K562 (cell line): ENCODE results near the gene RNGTT. TPM values are rescaled to one million over a fixed set of nuclear protein-coding genes. Genes with fewer than 3 reads are reported as not detected.

Source experiments
- ATAC-seq: fragments of 200-7000 bp; cut with Tn5 transposase; 3 replicates; pipeline ENCODE4 v1.9.1; 2020; ENCODE audit warnings: moderate library complexity
- BruUV-seq: library from RNA; stranded (reverse); fragments of 400-500 nt; replicated peaks from 2 replicates; lab custom pipeline; 2021; lab: Mats Ljungman, UMichigan
- CTCF ChIA-PET: fragments of 300-600 bp; formaldehyde crosslinking; extraction: SDS; loops from one replicate; lab custom pipeline; 2021; ENCODE audit warnings: low intra/inter-chr PET ratio; lab: Yijun Ruan, JAX
- POLR2A ChIA-PET: fragments of 300-600, 350-650 bp; sonication (Branson Sonifier 250); formaldehyde crosslinking; extraction: SDS; loops from one replicate; lab custom pipeline; 2021; ENCODE audit warnings: antibody characterized with exemption, inconsistent platforms; lab: Yijun Ruan, JAX
- DNase-seq, 4 experiments: peaks; one replicate each; pipeline versions ENCODE4 v3.0.0 to v3.0.0-alpha.2; 2011 to 2018; ENCODE audit warnings: low spot score in 3 of 4, mixed read lengths in 3 of 4; ENCODE audit errors: extremely low read depth in 1 of 4
- FAIRE-seq: peaks from 2 replicates; lab custom pipeline; 2011; peaks lifted over from hg19 to GRCh38; lab: Jason Lieb, UNC
- H2AFZ ChIP-seq: 2 replicates; pipeline ENCODE4 v1.6.0; 2011; ENCODE audit warnings: low read depth, low read length, control low read depth, inconsistent platforms
- H3K27ac ChIP-seq: fragments of 200-600 bp; 3 replicates; pipeline ENCODE4 v1.8.0; 2011; ENCODE audit warnings: low read depth, mild to moderate bottlenecking, control low read depth, inconsistent platforms, low read length, moderate library complexity, mixed read lengths; ENCODE audit errors: extremely low read depth
- H3K27me3 ChIP-seq, 2 experiments: fragments of 300-600 bp in 1 of 2; 2 replicates in 1 of 2; 3 replicates in 1 of 2; pipeline versions ENCODE4 v1.6.0 to v1.8.0; 2011; ENCODE audit warnings: inconsistent platforms in 2 of 2, low read length in 2 of 2, mild to moderate bottlenecking in 1 of 2, mixed read lengths in 1 of 2, moderate library complexity in 1 of 2; ENCODE audit not compliant: control insufficient read depth in 2 of 2, insufficient read depth in 2 of 2
- H3K36me3 ChIP-seq: fragments of 300-600 bp; 3 replicates; pipeline ENCODE4 v1.8.0; 2011; ENCODE audit warnings: mild to moderate bottlenecking, low read length, inconsistent platforms; ENCODE audit not compliant: control insufficient read depth, insufficient read depth
- H3K4me1 ChIP-seq, 2 experiments: fragments of 200-600 bp in 1 of 2; replicated peaks in 1 of 2; 2 replicates in 1 of 2; 3 replicates in 1 of 2; pipeline versions ENCODE4 v1.5.1 to v1.8.0; 2011; ENCODE audit warnings: inconsistent platforms in 2 of 2, low read length in 2 of 2, mild to moderate bottlenecking in 1 of 2, mixed read lengths in 1 of 2, moderate library complexity in 1 of 2; ENCODE audit not compliant: control insufficient read depth in 2 of 2, insufficient read depth in 2 of 2
- H3K4me2 ChIP-seq: 2 replicates; pipeline ENCODE4 v1.6.1; 2011; ENCODE audit warnings: low read length, control low read depth, inconsistent platforms, mixed read lengths; ENCODE audit not compliant: insufficient read depth
- H3K4me3 ChIP-seq: fragments of 200-600 bp; sonication (generic), shearing (Covaris generic); 2 replicates; pipeline ENCODE4 v1.5.1; 2016; ENCODE audit warnings: control low read depth, inconsistent platforms
- H3K79me2 ChIP-seq: fragments of 200-600 bp; 3 replicates; pipeline ENCODE4 v1.8.0; 2011; ENCODE audit warnings: low read length, inconsistent platforms; ENCODE audit not compliant: control insufficient read depth, insufficient read depth
- H3K9ac ChIP-seq, 2 experiments: 2 replicates each; pipeline versions ENCODE4 v1.6.0 to v1.6.1; 2011; ENCODE audit warnings: low read depth in 2 of 2, low read length in 2 of 2, control low read depth in 1 of 2, inconsistent platforms in 1 of 2, mild to moderate bottlenecking in 1 of 2, mixed read lengths in 1 of 2; ENCODE audit not compliant: insufficient read depth in 1 of 2
- H3K9me1 ChIP-seq: one replicate; pipeline ENCODE4 v1.6.0; 2011; ENCODE audit warnings: inconsistent platforms, mild to moderate bottlenecking, low read length, moderate library complexity; ENCODE audit not compliant: control insufficient read depth, insufficient read depth
- H3K9me3 ChIP-seq: replicated peaks from 2 replicates; pipeline ENCODE4 v1.5.1; 2011; ENCODE audit warnings: low read depth, low read length, inconsistent platforms; ENCODE audit not compliant: control insufficient read depth, insufficient read depth
- H4K20me1 ChIP-seq: replicated peaks from 2 replicates; pipeline ENCODE4 v1.6.1; 2011; ENCODE audit warnings: low read length, inconsistent platforms, mixed read lengths; ENCODE audit not compliant: control insufficient read depth, insufficient read depth
- ATF7 ChIP-seq: fragments of 450-650 bp; IDR thresholded peaks from 2 replicates; pipeline ENCODE4 v1.7.1; 2014; ENCODE audit warnings: mild to moderate bottlenecking, moderate library complexity
- ELF1 ChIP-seq: fragments of 200-800 bp; sonication (Bioruptor generic); IDR thresholded peaks from 2 replicates; pipeline ENCODE4 v1.6.1; 2016; ENCODE audit warnings: missing genetic modification characterization, missing compliant biosample characterization
- ETS2 ChIP-seq: IDR thresholded peaks from 2 replicates; pipeline ENCODE4 v1.6.1; 2016; ENCODE audit warnings: borderline replicate concordance, missing genetic modification characterization, mild to moderate bottlenecking, moderate library complexity, missing compliant biosample characterization; ENCODE audit not compliant: poor library complexity, severe bottlenecking
- ETV6 ChIP-seq, 3 experiments: fragments of 150-350 bp in 1 of 3; sonication (generic) in 1 of 3; formaldehyde crosslinking in 1 of 3; IDR thresholded peaks; 2 replicates each; pipeline versions ENCODE4 v1.6.1 to v1.8.0; 2014 to 2022; ENCODE audit warnings: borderline replicate concordance in 2 of 3, low read depth in 2 of 3, antibody characterized with exemption in 1 of 3, low read length in 1 of 3, mild to moderate bottlenecking in 1 of 3, missing genetic modification reagents in 1 of 3
- HIVEP1 ChIP-seq: fragments of 250-450 bp; sonication (Bioruptor Pico); IDR thresholded peaks from 2 replicates; pipeline ENCODE4 v1.4.0; 2020; ENCODE audit warnings: mild to moderate bottlenecking
- KDM5B ChIP-seq: fragments of 200-600 bp; sonication (generic); IDR thresholded peaks from 2 replicates; pipeline ENCODE4 v1.6.1; 2012; ENCODE audit warnings: low read depth, mild to moderate bottlenecking, moderate library complexity, low read length, control low read depth, inconsistent platforms; ENCODE audit not compliant: insufficient replicate concordance
- MEF2A ChIP-seq: IDR thresholded peaks from 2 replicates; pipeline ENCODE4 v1.6.1; 2011; ENCODE audit warnings: low read depth, mild to moderate bottlenecking, low read length, moderate library complexity; ENCODE audit not compliant: control insufficient read depth
- MLLT1 ChIP-seq, 2 experiments: fragments of 450-650 bp; IDR thresholded peaks; 2 replicates each; pipeline ENCODE4 v1.6.1; 2016
- SMAD1 ChIP-seq: fragments of 150-350 bp; IDR thresholded peaks from 2 replicates; pipeline ENCODE4 v1.6.1; 2014; ENCODE audit warnings: low read length, low read depth; ENCODE audit not compliant: partially characterized antibody
- SPI1 ChIP-seq: IDR thresholded peaks from 2 replicates; pipeline ENCODE4 v1.6.1; 2011; ENCODE audit warnings: low read depth, low read length, control low read depth, borderline replicate concordance
- TCF3 ChIP-seq: sonication (generic); formaldehyde crosslinking; IDR thresholded peaks from 2 replicates; pipeline ENCODE4 v1.4.0; 2020; ENCODE audit warnings: mild to moderate bottlenecking, missing genetic modification reagents
- ZBTB9 ChIP-seq: fragments of 450-650 bp; formaldehyde crosslinking; IDR thresholded peaks from 2 replicates; pipeline ENCODE4 v1.4.0; 2020; ENCODE audit warnings: mild to moderate bottlenecking, moderate library complexity
- ZNF184 ChIP-seq: sonication (generic); formaldehyde crosslinking; IDR thresholded peaks from 2 replicates; pipeline ENCODE4 v1.5.0; 2020; ENCODE audit warnings: missing genetic modification reagents
- ZNF316 ChIP-seq: fragments of 450-650 bp; IDR thresholded peaks from 2 replicates; pipeline ENCODE4 v1.6.1; 2016
- ZNF586 ChIP-seq: fragments of 450-650 bp; formaldehyde crosslinking; conservative IDR thresholded peaks from 2 replicates; pipeline ENCODE4 v1.4.0; 2020; ENCODE audit warnings: mild to moderate bottlenecking, moderate library complexity
- WGBS: fragments of 100-300 bp; shearing (Covaris generic); methylation state at CpG from one replicate; pipeline ENCODE4 v1.1.6; 2016; ENCODE audit warnings: low coverage, mixed read lengths; ENCODE audit not compliant: insufficient coverage; ENCODE audit errors: missing lambda C conversion rate; 5-methylcytosine and 5-hydroxymethylcytosine counted together
- in situ Hi-C: fragments of 300-500 bp; cut with MboI; formaldehyde crosslinking; loops from 4 replicates; pipeline ENCODE4 v1.15.0; 2018; ENCODE audit warnings: inconsistent platforms, mixed read lengths
- intact Hi-C: fragments of 100-400 bp; cut with micrococcal nuclease; formaldehyde crosslinking; loops from 2 replicates; pipeline ENCODE4 v1.14.2; 2022
- polyA plus RNA-seq, 8 experiments: library from polyadenylated mRNA; depleted of rRNA in 4 of 8; stranded (reverse) in 5 of 8; unstranded in 3 of 8; fragments of >200 nt; fragmentation: Nextera tagmentation in 2 of 8; fragmentation: Illumina TruSeq in 1 of 8; extraction: Ambion mirVana in 2 of 8; extraction: Trizol in 1 of 8; gene quantifications; 2 replicates each; pipeline versions ENCODE4 v1.2.1 to v1.2.3, GENCODE V29; 2011 to 2014; ENCODE audit warnings: inconsistent platforms in 1 of 8, missing spikeins in 1 of 8
- total RNA-seq, 7 experiments: library from RNA; depleted of rRNA in 6 of 7; stranded (reverse); fragments of >200 nt in 6 of 7; fragmentation: Illumina TruSeq in 2 of 7; extraction: Trizol in 2 of 7; gene quantifications; 2 replicates each; pipeline versions ENCODE4 v1.2.1 to v1.2.3, GENCODE V29; 2011 to 2021; ENCODE audit warnings: low replicate concordance in 1 of 7
- TF ChIP-seq, protein P1 (sequence below), 2 experiments: fragments of 450-650 bp in 1 of 2; sonication (generic) in 1 of 2; formaldehyde crosslinking; conservative IDR thresholded peaks; 2 replicates each; pipeline versions ENCODE4 v1.4.0 to v1.8.1; 2020 to 2022; ENCODE audit warnings: mild to moderate bottlenecking in 1 of 2, missing genetic modification reagents in 1 of 2

RNGTT gene
- total and polyA plus RNA-seq, 9 of the 15 experiments (the other 6 are each of a cell fraction or from before 2014, with no cell fraction given), result 6.1 to 31.7 (median 19.5) TPM

- DNase-seq (no peak), ATAC-seq (no peak), FAIRE-seq (no peak)
- H3K9ac ChIP-seq, result no peak overlapping the region
- no peaks in the 10 kb centered on the region for H3K79me2 ChIP-seq
- no peaks in the 10 kb centered on the region for H3K9me1 ChIP-seq
- H3K4me2 ChIP-seq, result no peak overlapping the region
- H3K27ac ChIP-seq, result no peak overlapping the region
- ChIA-PET CTCF (no interaction called here), POLR2A (interaction anchor here (0.8 kb wide), 1 partner anchor 12 kb away, joined by 3 read pairs; no protein-coding TSS in a partner anchor)
- H3K4me1 ChIP-seq, result peaks cover 0 to 6% of the 10 kb centered on the region in 2 experiments; a peak in 2 of 5 replicates
- in situ Hi-C loops (no loop called here), intact Hi-C loops (no loop called here)
- no peak overlapping the region for H2AFZ ChIP-seq
- H3K27me3 ChIP-seq, result no peaks in the 10 kb centered on the region
- H3K9me3 ChIP-seq, result no peaks in the 10 kb centered on the region
- H4K20me1 ChIP-seq, result no peaks in the 10 kb centered on the region
- no TSS peak for BruUV-seq
- 85% methylated on average over 2 of the region's 2 CpGs for WGBS
- peaks cover 7% of the 10 kb centered on the region; the same call in 2 of the 3 replicates for H3K36me3 ChIP-seq
- H3K4me3 ChIP-seq, result no peak overlapping the region
- TF ChIP-seq KDM5B, result no peak
- no peak for TF ChIP-seq ZNF316
- TF ChIP-seq ETV6 (IDR thresholded peaks at IDR 0.05; ENCODE audit: borderline replicate concordance in 1 of 2, low read depth in 2 of 2, low read length in 1 of 2), result no peak
- no peak for TF ChIP-seq ETV6 (CRISPR knock-in tag; IDR thresholded peaks at IDR 0.05; ENCODE audit: borderline replicate concordance)
- TF ChIP-seq ELF1 (tag), result no peak
- TF ChIP-seq, protein P1, sequence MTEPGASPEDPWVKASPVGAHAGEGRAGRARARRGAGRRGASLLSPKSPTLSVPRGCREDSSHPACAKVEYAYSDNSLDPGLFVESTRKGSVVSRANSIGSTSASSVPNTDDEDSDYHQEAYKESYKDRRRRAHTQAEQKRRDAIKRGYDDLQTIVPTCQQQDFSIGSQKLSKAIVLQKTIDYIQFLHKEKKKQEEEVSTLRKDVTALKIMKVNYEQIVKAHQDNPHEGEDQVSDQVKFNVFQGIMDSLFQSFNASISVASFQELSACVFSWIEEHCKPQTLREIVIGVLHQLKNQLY (CRISPR knock-in tag; conservative IDR thresholded peaks at IDR 0.05), result no peak
- TF ChIP-seq ATF7, result no peak
- no peak for TF ChIP-seq HIVEP1 (CRISPR knock-in tag)
- TF ChIP-seq ZNF184, result no peak
- no peak for TF ChIP-seq MEF2A
- TF ChIP-seq MLLT1 (IDR thresholded peaks at IDR 0.05), result no peak
- TF ChIP-seq SPI1, result no peak
- no peak for TF ChIP-seq ETS2 (tag)
- no peak for TF ChIP-seq TCF3
- TF ChIP-seq ZBTB9 (CRISPR knock-in tag), result no peak
- TF ChIP-seq SMAD1, result no peak
- TF ChIP-seq ZNF586 (CRISPR knock-in tag), result no peak
These were observed 96.6 kb downstream of the RNGTT start for GRCh38 chr6:88866856-88867255.
